ENCODE measurements around the gene CYP2C18.
"Not testable (repeated sequence)": the region's sequence is repeated elsewhere in the genome, so short reads cannot be mapped to it uniquely, and the experiment has no call there.

Gene CYP2C18

DNA sequence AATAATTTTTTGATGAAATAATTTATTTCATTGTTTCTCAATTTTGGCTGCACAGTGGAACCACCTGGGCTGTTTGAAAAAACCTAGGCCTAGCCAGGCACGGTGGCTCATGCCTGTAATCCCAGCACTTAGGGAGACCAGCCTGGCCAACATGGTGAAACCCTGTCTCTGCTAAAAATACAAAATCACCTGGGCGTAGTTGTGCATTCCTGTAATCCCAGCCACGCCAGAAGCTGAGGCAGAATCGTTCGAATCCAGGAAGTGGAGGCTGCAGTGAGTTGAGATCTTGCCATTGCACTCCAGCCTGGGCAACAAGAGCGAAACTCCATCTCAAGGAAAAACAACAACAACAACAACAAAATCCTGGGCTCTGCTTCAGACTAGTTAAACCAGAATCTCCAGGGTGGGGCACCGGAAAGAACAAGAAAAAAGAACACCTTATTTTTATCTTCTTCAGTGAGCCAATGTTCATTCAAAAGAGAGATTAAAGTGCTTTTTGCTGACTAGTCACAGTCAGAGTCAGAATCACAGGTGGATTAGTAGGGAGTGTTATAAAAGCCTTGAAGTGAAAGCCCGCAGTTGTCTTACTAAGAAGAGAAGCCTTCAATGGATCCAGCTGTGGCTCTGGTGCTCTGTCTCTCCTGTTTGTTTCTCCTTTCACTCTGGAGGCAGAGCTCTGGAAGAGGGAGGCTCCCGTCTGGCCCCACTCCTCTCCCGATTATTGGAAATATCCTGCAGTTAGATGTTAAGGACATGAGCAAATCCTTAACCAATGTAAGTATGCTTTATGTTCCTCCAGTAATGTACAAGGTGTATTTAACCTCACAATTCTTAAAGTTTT lies at the start of gene CYP2C18:
CYP2C18 (plus strand) TSS at position 516 of the 841 bp plus-strand sequence; CDS start at position 607, 91 bp downstream.
- DNase-seq, result no peak

- DNase-seq, result not testable (repeated sequence)
Observed at GRCh38 chr10:94638097-94638496, 45.4 kb upstream of the CYP2C18 start.

DNA sequence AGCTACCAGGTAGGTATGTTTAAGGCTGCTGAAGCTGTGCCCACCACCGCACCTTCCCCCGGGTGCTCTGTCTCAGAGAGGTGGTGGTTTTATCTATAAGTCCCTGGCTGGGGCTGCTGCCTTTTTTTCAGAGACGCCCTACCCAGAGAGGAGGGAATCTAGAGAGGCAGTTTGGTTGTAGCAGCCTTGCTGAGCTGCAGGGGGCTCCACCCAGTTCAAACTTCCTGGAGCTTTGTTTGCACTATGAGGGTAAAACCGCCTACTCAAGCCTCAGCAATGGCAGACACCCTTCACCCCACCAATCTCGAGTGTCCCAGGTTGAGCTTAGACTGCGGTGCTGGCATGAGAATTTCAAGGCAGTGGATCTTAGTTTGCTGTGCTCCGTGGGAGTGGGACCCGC lies 43.6 kb upstream of the CYP2C18 start:
- DNase-seq, result no peak

DNA sequence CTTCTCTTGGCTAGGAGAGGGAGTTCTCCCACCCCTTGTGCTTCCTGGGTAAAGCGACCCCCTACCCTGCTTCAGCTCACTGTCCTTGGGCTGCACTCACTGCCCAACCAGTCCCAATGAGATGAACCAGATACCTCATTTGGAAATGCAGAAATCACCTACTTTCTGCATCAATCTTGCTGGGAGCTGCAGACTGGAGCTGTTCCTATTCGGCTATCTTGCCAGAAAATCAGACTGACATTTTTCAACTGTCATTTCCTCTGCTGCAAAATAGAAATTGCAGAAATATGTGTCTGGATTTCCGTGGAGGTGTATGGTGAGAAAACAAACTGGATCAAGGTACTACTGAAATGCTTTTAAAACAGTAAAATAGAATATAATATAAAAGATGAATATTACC lies 43.0 kb upstream of the CYP2C18 start:
- no peak for DNase-seq

DNA sequence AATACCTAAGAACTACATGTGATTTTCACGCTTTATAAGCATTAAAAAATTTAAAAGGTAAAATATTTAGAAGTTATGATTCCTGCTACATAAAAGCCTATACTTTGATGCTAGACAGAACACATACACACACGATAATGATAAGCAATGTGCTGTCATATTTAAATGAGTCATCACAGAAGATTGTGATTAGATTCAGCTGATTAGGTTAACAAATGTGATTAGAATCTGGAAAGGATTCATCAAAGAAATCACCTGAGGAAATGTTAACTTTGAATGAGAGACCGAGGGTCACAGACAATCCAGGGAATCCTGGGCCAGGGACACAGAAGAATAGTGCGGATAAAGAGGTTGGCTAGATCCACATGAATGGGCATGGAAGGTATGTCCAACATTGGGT lies 42.0 kb upstream of the CYP2C18 start:
- DNase-seq, result no peak

GRCh38 chr10:94644352-94644751 lies 39.2 kb upstream of the CYP2C18 start:
- DNase-seq, result no peak

GRCh38 chr10:94645285-94645684 lies 38.2 kb upstream of the CYP2C18 start:
- DNase-seq, result no peak

DNA sequence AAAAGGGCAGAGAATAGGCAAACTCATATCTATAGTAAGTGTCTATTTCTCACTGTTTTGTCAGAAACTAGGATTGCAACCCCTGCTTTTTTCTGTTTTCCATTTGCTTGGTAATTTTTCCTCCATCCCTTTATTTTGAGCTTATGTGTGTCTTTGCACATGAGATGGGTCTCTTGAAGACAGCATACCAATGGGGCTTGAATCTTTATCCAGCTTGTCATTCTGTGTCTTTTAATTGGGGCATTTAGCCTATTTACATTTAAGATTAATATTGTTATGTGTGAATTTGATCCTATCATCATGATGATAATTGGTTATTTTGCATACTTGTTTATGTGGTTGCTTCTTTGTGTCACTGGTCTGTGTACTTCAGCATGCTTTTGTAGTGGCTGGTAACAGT lies 28.3 kb upstream of the CYP2C18 start:
- not testable (repeated sequence) for DNase-seq

DNA sequence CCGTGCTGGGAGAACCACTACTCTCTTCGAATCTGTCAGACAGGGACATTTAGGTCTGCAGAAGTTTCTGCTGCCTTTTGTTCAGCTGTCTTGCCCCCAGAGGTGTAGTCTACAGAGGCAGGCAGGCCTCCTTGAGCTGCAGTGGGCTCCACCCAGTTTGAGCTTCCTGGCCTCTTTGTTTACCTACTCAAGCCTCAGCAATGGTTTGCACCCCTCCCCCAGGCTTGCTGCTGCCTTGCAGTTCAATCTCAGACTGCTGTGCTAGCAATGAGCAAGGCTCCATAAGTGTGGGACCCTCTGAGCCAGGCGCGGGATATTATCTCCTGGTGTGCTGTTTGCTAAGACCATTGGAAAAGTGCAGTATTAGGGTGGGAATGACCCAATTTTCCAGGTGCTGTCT lies 20.5 kb upstream of the CYP2C18 start:
- DNase-seq, result not testable (repeated sequence)

GRCh38 chr10:94666391-94667102 lies 17.0 kb upstream of the CYP2C18 start:
- DNase-seq, result no peak

DNA sequence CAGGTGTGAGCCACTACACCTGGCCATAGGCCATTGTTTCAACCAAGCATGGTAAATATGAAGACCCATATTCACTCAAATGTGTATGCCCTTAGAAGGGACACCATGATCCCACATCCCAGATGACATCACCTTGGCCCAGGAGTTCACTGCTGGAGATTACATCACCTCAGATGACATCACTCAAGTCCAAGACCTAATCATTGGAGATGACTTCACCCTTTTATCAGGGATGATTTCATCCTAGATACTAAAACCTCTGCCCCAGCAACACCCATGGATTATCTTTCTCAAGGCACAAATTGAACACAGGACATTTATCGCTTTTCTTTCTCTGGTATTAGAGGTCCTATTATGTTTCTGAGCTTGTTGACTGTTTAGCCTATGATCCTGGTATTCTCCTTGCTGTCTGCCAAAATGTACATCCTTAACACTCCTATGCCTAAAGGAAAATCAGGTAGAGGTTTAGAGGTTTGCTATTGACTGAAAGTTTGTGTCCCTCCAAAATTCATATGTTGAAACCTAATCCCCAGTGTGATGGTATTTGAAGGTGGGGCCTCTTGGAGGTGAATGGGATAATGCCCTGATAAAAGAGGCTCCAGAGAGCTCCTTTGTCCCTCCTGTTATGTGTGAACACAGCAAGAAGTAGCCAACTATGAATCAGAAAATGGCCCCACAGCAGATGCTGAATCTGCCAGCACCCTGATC lies 9.8 kb upstream of the CYP2C18 start:
- DNase-seq, result no peak

DNA sequence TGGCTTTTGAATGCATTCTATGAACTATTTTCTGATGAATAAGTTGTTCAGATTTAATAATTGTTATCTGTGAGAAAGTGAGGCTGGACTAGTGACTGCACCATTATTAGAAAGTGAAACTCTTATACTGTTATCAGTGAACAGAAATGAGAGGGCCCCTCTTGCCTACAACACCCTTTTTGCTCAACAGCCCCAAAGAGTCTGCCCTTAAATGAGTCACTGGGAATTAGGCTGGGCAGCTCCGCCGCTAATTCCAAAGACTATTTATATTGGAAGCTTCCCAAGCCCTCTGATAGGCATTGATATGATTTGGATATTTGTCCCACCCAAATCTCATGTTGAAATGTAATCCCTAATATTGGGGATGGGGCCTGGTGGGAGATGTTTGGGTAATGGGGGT lies 7.0 kb upstream of the CYP2C18 start:
- DNase-seq, result no peak

- DNase-seq, result no peak
Observed at GRCh38 chr10:94677691-94678090, 5.8 kb upstream of the CYP2C18 start.

- no peak for DNase-seq
Observed at GRCh38 chr10:94678475-94678874, 5.1 kb upstream of the CYP2C18 start.

DNA sequence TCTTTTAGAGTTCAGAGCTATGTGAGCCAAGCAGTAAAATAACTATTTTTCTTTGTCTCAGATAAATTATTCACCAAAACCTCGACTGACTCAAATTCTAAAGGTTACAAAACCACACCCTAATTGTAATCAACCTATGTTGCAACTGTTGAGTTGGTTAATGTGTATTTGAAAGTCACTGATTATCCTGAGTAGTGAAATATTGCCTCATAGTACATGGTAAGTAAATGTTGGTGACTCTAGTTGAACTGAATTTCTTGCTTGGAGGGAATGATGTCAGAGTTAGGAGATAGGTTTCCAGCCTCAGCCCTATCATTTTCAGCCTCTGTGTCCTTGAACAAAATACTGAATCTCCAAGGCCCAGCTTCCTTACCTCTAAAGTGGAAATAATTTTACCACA lies 3.0 kb upstream of the CYP2C18 start:
- DNase-seq, result no peak

GRCh38 chr10:94682636-94683035 lies 893 bp upstream of the CYP2C18 start:
- DNase-seq, result not testable (repeated sequence)

- DNase-seq, result no peak
Observed at GRCh38 chr10:94687625-94688248, 4.2 kb downstream of the CYP2C18 start.

DNA sequence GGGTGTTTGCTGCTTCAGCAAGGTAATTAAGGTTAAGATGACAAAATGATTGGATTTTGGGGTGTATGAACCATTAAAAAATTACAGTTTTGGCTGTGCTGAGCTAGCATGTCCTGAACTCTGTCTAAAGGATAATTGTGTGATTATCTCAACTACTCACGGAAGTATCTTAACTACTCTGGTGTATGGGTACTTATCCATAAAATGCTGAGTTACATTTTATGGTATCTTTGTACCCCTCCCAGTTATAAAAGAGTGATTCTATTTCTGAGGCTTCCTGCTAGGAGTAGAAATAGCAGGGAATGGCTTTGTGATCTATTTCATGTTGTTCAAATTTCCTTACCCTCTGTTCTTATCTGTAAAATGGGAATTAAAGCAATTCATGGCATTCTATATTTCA lies 22.6 kb downstream of the CYP2C18 start:
- no peak for DNase-seq

- DNase-seq, result no peak
Observed at GRCh38 chr10:94710578-94710977, 27.0 kb downstream of the CYP2C18 start.

GRCh38 chr10:94725871-94726270 lies 42.3 kb downstream of the CYP2C18 start:
- no peak for DNase-seq

DNA sequence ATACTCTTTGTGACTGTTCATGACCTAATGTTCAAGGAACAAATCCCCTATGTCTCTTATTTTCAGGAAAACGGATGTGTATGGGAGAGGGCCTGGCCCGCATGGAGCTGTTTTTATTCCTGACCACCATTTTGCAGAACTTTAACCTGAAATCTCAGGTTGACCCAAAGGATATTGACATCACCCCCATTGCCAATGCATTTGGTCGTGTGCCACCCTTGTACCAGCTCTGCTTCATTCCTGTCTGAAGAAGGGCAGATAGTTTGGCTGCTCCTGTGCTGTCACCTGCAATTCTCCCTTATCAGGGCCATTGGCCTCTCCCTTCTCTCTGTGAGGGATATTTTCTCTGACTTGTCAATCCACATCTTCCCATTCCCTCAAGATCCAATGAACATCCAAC lies 51.7 kb downstream of the CYP2C18 start:
- DNase-seq, result no peak

DNA sequence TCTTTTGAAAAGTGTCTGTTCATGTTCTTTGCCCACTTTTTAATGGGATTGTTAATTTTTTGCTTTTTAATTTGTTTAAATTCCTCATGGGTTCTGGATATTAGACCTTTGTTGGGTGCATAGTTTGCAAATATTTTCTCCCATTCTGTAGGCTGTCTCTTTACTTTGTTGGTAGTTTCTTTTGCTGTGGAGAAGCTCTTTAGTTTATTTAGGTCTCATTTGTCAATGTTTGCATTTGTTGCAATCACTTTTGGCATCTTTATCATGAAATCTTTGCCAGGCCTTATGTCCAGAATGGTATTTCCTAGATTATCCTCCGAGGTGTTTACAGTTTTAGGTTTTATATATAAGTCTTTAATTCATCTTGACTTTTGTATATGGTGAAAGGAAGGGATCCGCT lies 55.1 kb downstream of the CYP2C18 start:
- no peak for DNase-seq

- no peak for DNase-seq
Observed at GRCh38 chr10:94747137-94747536, 63.6 kb downstream of the CYP2C18 start.
